Measurements from ENCODE around the gene AURKAIP1.
"Not testable (repeated sequence)": the region's sequence is repeated elsewhere in the genome, so short reads cannot be mapped to it uniquely, and the experiment has no call there.

The AURKAIP1 gene

GRCh38 chr1:1393014-1393413 lies 18.0 kb upstream of the AURKAIP1 start:
- no peak for DNase-seq
- in situ Hi-C loops (cut with HindIII; ENCODE audit: low pct_ligation_motif_present, low pct_unique_long_range_greater_than_20kb, low sequenced_read_pairs): no loop called here

DNA sequence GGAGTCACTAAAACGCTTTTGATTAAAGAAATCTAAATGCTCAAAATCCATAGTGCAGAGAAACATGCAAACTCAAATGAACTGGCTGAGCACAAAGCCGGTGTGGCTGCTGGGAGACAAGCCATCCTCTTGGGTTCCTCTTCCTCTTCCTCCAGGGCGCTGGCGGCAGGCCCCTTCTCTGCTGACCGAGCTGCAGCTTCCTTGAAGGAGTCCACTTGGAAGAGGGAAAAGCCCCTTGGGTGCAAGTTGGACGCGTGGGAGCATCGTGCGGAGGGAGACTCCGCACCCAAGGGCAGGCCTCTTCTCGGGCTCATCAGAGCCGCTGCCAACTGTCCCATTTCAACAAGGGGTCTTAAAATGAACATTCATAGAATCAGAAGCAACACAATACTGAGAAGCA lies 16.2 kb upstream of the AURKAIP1 start:
- no peak for DNase-seq
- in situ Hi-C loops (cut with HindIII; ENCODE audit: low pct_ligation_motif_present, low pct_unique_long_range_greater_than_20kb, low sequenced_read_pairs): no loop called here

GRCh38 chr1:1390675-1391074 lies 15.7 kb upstream of the AURKAIP1 start:
- no peak for DNase-seq
- in situ Hi-C loops (cut with HindIII; ENCODE audit: low pct_ligation_motif_present, low pct_unique_long_range_greater_than_20kb, low sequenced_read_pairs): no loop called here

GRCh38 chr1:1388078-1388472 lies 13.1 kb upstream of the AURKAIP1 start:
- in situ Hi-C loops (cut with HindIII; ENCODE audit: low pct_ligation_motif_present, low pct_unique_long_range_greater_than_20kb, low sequenced_read_pairs): no loop called here
- no peak for DNase-seq

- DNase-seq: no peak
- in situ Hi-C loops (cut with HindIII; ENCODE audit: low pct_ligation_motif_present, low pct_unique_long_range_greater_than_20kb, low sequenced_read_pairs): no loop called here
Measured at GRCh38 chr1:1387098-1388077, 12.4 kb upstream of the AURKAIP1 start.

GRCh38 chr1:1385931-1386330 lies 10.9 kb upstream of the AURKAIP1 start:
- in situ Hi-C loops (cut with HindIII; ENCODE audit: low pct_ligation_motif_present, low pct_unique_long_range_greater_than_20kb, low sequenced_read_pairs): no loop called here

DNA sequence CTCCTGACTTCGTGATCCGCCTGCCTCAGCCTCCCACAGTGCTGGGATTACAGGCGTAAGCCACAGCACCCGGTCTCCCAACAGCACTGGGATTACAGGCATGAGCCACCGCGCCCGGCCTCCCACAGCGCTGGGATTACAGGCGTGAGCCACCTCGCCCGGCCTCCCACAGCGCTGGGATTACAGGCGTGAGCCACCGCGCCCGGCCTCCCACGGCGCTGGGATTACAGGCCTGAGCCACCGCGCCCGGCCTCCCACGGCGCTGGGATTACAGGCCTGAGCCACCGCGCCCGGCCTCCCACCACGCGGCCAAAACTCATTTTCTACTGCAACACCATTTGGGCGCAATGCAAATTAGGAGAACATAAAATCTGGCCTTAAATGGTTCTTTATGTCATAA lies 10.3 kb upstream of the AURKAIP1 start:
- in situ Hi-C loops (cut with HindIII; ENCODE audit: low pct_ligation_motif_present, low pct_unique_long_range_greater_than_20kb, low sequenced_read_pairs); DNase-seq: not testable (repeated sequence)

More at GRCh38 chr1:1385931-1386330, 10.9 kb upstream of the AURKAIP1 start:
- no peak for DNase-seq

GRCh38 chr1:1381294-1381693 lies 6.3 kb upstream of the AURKAIP1 start:
- no peak for DNase-seq
- in situ Hi-C loops (cut with HindIII; ENCODE audit: low pct_ligation_motif_present, low pct_unique_long_range_greater_than_20kb, low sequenced_read_pairs): no loop called here

DNA sequence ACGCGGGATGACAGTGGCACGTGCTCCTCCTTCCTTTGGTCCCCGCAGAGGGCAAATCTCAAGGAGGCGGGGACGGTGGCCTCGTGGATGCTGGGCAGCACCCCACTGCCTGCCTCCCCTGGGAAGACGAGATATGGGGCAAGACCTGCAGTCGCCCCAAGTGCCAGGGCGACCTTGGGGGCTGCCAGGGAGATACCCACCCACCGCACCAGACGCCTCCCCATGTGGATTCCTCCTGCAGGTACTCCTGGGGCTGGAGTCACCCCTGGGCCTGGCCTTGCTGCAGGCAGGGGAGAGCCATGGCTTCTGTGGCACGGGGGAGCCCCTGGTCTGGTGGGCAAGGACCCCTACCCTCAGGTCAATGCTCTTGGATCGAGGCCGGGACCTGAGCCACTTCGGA lies 5.9 kb upstream of the AURKAIP1 start:
- DNase-seq: no peak
- in situ Hi-C loops (cut with HindIII; ENCODE audit: low pct_ligation_motif_present, low pct_unique_long_range_greater_than_20kb, low sequenced_read_pairs): no loop called here

DNA sequence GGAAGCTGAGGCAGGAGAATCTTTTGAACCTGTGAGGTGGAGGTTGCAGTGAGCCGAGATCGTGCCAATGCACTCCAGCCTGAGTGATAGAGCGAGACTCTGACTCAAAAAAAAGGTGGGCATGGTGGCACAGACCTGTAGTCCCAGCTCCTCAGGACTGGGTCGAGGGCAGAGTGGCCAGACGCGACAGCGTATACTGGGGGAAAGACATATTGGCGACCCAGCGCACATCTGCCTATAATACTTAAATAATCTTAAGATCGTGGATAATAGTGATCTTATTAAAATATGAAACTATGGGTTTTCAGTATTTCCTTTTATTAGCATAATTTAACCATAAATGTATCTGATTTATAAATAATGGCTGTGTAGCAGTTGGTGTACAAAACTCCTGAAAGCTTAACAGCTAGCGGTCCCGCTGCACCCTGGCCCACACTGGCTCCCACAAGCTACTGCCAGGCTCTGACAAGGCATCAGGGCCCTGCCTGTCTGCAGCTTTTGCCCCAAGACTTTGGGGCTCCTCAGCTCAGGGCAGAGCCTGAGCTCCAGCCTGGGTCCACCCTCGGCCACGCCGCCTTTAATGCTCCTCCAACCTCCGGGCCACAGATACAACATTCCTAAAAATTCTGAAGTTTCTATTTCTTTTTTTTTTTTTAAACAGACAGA lies 2.7 kb upstream of the AURKAIP1 start:
- no peak for DNase-seq
- in situ Hi-C loops (cut with HindIII; ENCODE audit: low pct_ligation_motif_present, low pct_unique_long_range_greater_than_20kb, low sequenced_read_pairs): no loop called here

DNA sequence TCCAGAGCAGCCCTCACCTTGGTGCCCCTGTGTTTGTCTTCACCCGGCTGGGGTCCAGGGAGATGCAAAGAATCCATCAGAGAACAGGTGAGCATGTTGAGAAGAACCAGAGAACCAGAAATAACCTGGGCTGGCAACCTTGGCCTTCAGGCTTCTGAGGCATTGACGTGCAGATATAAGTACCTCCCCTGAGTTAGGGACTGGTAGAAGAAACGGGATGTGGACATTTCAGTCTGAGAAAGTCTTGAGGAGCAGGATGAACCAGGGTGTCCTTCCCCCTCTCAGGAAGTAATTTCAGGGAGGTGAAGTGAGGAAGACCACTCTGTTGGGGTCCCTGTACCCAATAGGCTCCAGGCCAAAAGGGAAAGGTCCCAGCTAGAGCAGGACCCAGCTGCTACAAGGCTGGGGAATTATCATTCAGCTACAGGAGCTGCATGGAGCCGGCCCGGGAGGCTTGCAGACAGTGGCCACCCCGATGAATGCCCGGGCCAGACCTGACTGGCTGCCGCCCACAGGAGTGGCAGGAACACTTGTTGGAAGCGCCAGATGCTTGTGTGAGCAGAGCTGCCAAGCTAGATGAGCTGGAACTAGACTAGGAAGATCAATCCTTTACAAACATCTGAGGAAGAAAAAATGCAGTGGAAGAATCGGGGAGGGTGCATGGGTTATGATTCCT lies 1.7 kb upstream of the AURKAIP1 start:
- DNase-seq: no peak
- in situ Hi-C loops (cut with HindIII; ENCODE audit: low pct_ligation_motif_present, low pct_unique_long_range_greater_than_20kb, low sequenced_read_pairs): no loop called here

DNA sequence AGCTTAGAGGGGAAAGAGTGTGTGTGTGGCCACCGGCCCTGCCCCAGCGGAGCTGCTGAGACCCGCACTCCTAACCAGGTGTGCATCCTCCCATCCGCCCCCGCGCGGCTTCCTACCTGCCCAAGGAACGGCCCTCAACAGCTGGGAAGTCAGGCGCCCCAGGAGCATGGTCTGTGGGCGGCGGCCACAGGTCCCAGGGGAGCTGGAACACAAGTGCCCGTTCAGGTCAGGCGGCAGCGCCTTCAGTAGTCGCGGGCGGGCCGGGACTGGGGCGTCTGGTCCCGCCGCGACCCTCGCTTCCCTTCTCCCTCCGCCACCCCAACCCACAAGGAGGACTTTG lies 448 bp downstream of the AURKAIP1 start:
- no peak for DNase-seq
- in situ Hi-C loops (cut with HindIII; ENCODE audit: low pct_ligation_motif_present, low pct_unique_long_range_greater_than_20kb, low sequenced_read_pairs): no loop called here

GRCh38 chr1:1373815-1374588 lies 1.0 kb downstream of the AURKAIP1 start:
- in situ Hi-C loops (cut with HindIII; ENCODE audit: low pct_ligation_motif_present, low pct_unique_long_range_greater_than_20kb, low sequenced_read_pairs): no loop called here
- DNase-seq: no peak

GRCh38 chr1:1373051-1373814 lies 1.8 kb downstream of the AURKAIP1 start:
- DNase-seq: no peak
- in situ Hi-C loops (cut with HindIII; ENCODE audit: low pct_ligation_motif_present, low pct_unique_long_range_greater_than_20kb, low sequenced_read_pairs): no loop called here

GRCh38 chr1:1371746-1372711 lies 3.0 kb downstream of the AURKAIP1 start:
- DNase-seq: peak; percentile 51
- in situ Hi-C loops (cut with HindIII; ENCODE audit: low pct_ligation_motif_present, low pct_unique_long_range_greater_than_20kb, low sequenced_read_pairs): no loop called here

- in situ Hi-C loops (cut with HindIII; ENCODE audit: low pct_ligation_motif_present, low pct_unique_long_range_greater_than_20kb, low sequenced_read_pairs): no loop called here
- DNase-seq: no peak
Measured at GRCh38 chr1:1371364-1371745, 3.7 kb downstream of the AURKAIP1 start.

DNA sequence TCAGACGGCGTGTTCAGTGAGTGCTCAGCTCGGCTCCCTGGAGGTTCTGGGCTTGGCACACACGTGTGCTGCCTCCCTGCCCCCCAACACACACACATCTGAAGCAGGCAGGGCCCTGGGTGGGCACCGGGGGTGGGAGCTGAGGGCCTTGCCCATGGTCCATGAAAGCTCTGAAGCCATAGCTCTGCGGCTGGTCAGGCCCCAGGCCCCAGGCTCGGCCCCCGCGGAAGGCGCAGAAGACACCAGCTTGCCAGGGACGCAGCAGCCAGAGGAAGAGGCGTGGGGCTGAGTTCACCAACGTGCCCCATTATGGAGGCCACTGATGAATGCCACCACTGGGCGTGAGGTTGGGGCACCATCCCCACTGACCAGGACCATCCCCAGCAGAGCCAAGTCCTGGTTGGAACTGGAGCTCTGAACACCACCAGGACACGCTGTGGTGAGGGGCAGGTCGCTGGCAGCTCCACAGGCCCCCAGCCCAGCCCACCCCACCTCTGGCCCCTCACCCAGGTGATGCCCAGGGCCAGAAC lies 4.2 kb downstream of the AURKAIP1 start:
- no peak for DNase-seq
- in situ Hi-C loops (cut with HindIII; ENCODE audit: low pct_ligation_motif_present, low pct_unique_long_range_greater_than_20kb, low sequenced_read_pairs): no loop called here

All from ACHN (cell line).